Esophagus mucosa (tissue), 1 donor: ENCODE results near the gene WASF2. TPM values are rescaled to one million over a fixed set of nuclear protein-coding genes. Genes with fewer than 3 reads are reported as not detected.
"Not testable (repeated sequence)": the region's sequence is repeated elsewhere in the genome, so short reads cannot be mapped to it uniquely, and the experiment has no call there.

ENCODE experiments used
- ATAC-seq: fragments of 200-7000 bp; cut with Tn5 transposase; one replicate; pipeline ENCODE4 v1.9.1; 2020
- total RNA-seq: library from RNA; stranded (reverse); gene quantifications from one replicate; pipeline ENCODE4 v1.2.4, GENCODE V29; 2023
- donor health status: DM: yes; HTN: yes; CAD: no.

WASF2 gene
- total RNA-seq, 1 donor from 2014 or later = 169 TPM

- ATAC-seq = peak; percentile 38
Observed at GRCh38 chr1:27448982-27449381, 41.0 kb downstream of the WASF2 start.

DNA sequence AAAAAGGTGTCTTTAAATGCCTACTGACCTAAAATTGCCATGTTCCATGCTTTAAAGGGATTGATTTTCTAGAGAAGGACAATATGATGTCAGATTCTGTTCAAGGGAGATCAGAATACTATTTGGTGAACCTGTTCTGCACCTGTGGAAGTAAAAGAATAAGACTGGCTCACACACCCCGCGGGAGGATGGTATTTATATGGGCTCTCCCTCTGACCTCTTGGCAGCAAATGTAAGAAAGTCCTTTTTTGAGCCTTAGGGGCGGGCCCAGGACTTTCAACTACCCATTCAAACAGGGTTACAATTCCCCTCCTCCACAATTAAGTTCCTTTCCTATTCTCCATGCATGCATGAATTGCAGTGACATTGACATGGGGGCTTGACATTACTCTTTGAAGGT lies 42.1 kb downstream of the WASF2 start:
- peak; percentile 24 for ATAC-seq

DNA sequence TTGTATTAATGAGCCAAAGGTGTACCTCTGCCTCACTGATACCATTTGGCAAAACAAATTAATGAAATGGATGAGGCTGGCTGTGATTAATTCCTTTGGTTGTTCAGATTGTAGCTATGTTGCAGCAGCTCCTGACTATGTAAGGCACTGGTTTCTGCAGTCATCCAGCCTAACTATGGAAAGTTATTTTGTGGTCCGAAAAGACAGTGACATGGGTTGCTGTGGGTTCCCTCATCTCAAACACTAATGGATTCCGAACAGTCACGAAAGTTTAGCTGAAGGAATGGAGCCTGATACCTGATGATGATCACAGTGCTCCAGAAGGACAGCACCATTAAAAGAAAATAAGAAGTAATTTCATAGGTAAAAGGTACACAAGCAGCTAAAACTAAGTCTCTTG lies 42.6 kb downstream of the WASF2 start:
- no peak for ATAC-seq

DNA sequence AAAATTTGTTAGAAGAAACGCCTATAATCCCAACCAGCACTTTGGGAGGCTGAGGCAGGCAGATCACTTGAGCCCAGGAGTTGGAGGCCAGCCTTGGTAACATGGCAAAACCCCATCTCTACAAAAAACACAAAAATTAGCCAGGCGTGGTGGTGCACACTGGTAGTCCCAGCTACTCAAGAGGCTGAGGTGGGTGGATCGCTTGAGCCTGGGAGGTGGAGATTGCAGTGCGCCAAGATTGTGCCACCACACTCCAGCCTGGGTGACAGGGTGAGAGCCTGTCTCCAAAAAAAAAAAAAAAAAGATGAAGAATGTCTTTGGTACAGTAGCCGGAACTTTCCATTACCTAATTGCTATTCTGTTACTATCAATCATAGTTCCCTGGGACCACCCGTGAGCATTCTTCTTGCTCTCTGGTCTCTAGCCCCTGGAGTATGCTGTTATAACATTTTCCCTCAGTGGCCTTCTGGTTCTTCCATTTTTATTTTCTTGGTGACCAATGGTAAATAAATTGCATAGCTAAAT lies 43.4 kb downstream of the WASF2 start:
- no peak for ATAC-seq

DNA sequence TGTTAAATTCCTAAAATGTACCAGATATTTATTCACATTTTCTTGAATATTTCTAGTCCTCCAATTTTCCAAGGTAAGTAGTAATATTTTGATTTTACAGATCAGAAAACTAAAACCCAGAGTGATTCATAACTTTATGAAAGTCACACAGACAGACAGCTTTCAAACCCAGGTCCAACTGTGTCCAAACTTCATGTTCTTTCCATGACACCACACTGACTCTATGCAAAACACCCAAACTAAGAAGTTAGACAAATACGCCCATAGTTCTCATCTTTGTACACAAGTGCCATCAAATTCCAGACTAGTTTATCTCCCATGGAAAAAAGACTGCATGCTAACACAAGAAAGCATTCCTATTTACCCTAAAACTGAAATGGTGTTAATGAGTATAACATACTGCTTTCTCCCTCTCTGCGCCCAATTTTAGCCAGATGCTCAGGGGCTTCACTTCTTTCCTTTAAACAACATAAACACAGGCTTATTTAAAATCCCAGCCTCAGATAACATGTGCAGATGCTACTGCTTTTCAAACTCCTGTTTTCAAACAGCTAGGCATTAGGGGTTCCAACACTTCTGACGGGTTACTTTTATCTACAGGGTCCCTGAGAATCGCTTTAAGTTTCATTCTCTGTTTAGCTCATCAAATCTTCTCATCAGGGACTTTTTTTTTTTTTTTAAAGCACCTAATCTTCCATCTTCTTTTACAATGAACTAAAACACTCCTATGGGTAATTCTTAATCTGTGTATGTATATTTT lies 44.6 kb downstream of the WASF2 start:
- no peak for ATAC-seq

- no peak for ATAC-seq
Observed at GRCh38 chr1:27444632-27445031, 45.3 kb downstream of the WASF2 start.

DNA sequence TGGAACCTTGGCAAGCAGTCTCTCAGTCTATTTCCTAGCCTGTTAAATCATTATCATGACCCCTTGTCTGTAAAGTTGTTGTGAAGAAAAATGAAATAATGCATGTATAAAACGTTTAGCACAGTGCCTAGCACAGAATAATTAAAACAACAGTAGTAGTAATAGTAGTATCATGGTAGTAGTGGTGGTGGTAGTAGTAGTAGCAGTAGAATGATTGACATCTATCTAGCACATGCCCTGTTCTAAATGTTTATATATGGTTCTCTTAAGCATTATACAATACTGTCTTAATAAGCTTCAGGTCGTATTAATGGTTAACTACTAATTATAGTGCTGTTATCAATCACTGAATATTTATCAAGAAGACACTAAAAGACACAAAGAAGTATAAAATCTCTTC lies 50.8 kb downstream of the WASF2 start:
- no peak for ATAC-seq

DNA sequence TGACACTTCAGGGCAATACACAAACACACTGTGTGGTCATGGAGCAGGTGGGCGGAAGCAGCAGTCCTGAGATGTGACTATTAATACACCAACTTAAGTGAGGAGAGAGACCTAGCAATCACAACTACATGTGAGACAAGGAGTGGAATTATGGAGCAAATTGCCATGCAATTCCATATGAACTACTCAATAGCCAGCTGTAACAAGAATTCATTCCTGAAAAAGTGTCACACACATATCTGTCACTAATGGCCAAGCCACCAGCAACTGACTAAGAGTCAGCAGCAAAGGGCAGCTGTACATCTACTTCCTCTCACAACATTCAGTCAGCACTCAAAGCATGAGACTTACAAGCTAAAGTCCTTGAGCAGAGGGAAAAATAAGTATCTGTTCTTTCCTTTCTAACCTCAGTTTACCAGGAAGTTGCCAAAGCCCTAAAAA lies 51.3 kb downstream of the WASF2 start:
- no peak for ATAC-seq

- ATAC-seq = peak; percentile 90
Observed at GRCh38 chr1:27436204-27437159, 53.5 kb downstream of the WASF2 start.

DNA sequence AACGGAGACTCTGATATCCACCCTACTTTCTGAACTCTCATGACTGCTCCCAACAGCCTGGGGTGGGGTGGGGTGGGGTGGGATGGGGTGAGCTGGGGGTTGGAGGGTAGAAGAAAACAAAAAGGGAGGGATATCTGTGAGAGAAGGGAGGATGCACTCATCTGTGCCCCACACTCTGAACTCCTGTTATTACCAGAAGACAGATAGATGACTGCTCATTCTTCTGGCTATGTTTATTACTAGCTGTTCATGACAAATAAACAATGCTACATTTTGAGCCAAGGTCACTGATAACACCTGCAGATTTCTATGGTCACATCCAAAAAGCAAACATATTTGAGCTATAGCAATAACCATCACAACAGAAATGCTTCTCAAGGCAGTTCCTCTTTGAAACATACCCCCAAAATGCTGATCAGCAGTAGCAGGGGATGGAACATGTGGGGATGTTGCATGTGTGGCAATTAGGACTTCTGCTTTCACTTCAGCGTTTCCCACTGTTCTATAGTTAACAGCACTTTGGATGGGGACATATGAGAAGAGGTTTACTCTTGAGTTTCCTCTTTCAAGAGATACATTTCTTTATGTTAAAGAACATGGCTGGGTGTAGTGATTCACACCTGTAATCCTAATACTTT lies 54.3 kb downstream of the WASF2 start:
- ATAC-seq = peak; percentile 42

GRCh38 chr1:27433706-27434105 lies 56.3 kb downstream of the WASF2 start:
- ATAC-seq = no peak

- not testable (repeated sequence) for ATAC-seq
Observed at GRCh38 chr1:27432725-27433124, 57.2 kb downstream of the WASF2 start.

GRCh38 chr1:27431601-27431940 lies 58.4 kb downstream of the WASF2 start:
- ATAC-seq = no peak

DNA sequence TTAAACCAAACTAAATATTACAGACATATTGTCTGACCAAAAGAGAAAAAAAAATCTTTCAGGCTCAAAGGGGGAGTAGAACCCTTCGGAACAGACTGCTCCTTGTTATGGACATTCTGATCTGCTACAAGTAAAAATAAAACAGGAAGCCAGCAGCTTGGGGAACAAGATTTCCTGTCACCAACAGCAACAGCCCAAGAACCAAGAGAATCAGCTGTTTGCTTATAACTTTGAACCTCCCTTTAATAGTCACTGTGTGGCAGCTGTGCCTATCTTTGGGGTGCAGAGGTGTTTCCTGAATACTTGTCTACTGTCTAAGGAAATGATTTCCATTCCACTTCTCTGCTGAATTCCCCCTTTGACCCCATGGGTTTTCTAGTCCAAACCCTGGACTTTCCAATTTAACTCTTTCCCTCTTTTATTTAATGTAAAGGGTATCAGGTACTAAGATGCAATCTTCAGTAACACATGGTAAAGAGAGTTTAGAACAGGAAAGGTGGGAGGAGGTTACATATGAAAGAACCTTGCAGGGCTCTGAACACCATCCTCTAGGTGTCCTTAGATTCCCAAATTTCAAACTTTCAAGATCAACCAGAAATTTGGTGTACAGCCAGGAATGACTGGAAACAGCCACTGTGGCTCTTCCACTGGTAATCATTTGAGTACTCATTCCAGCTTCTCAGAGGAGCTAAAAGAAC lies 58.9 kb downstream of the WASF2 start:
- ATAC-seq = peak; percentile 19

DNA sequence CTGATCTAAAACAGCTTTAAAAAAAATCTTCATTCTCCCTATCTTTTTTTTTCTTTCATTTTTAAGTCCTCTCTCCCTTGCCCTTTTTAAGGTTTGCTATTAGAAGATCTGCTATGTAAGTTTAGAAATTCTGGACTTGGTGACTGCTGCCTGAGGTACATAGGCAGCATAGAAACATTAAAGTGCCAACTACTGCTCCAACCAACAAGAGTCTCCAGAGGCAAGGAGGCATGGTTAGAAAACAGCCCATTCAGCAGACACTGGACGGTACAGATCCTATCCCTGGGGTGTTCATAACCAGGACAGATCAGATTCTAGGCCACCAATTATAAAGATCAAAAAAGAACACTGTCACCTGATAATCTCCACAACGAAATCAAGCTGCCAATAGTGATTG lies 60.9 kb downstream of the WASF2 start:
- no peak for ATAC-seq

GRCh38 chr1:27428316-27429028 lies 61.5 kb downstream of the WASF2 start:
- ATAC-seq = peak; percentile 6

DNA sequence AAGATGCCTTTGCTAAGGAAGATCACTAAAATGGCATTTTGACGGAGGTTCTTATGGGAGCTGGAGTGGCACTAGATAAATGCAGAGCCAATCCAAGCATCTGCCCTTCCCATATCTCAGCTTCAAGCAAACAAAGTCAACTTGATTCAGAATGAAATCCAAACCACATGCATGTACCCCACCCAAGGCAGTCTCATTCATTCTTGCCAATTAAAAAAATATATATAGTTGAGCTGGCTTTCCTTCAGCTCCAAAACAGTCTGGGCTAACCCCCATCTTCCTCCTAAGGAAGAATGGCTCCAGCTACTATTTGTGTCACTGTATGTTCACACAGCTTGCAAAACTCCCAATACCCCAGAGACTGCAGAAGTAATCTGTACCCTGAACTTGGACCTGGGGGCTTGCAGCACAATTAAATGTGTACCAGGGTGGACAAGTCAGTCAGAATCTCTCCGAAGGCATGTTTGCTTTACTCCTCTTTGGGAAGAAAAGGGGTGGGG lies 62.1 kb downstream of the WASF2 start:
- no peak for ATAC-seq

- ATAC-seq = no peak
Observed at GRCh38 chr1:27427329-27427728, 62.6 kb downstream of the WASF2 start.

- ATAC-seq = no peak
Observed at GRCh38 chr1:27423709-27424108, 66.3 kb downstream of the WASF2 start.

GRCh38 chr1:27418326-27419185 lies 71.4 kb downstream of the WASF2 start:
- ATAC-seq = peak; percentile 81
